GM21381 (cell line): ENCODE results near the gene ZNF526.
A peak's percentile ranks its signal among the peaks of the same experiment; 100 is the strongest.

ENCODE experiments used
- ATAC-seq: cut with Tn5 transposase; IDR thresholded peaks from one replicate; pipeline ENCODE4 v1.9.1; 2021; ENCODE audit warnings: mild to moderate bottlenecking, moderate library complexity; ENCODE audit not compliant: unreplicated experiment

Gene ZNF526

DNA sequence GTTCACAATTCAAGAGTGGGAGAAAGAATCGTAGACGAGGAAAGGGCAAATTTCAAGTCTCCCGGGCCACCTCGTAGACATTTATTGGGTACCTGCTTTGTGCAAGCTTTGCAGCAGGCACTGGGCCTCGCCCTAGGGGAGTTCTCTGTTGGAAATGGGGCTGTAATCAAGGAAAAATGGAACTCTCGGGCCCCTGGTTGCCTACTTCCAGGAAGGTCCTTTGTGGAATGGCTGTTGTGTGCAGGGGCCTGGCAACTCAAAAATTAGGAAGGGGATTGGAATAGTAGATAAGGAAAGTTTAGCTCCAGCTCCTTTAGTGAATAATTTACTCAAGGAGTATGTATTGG lies 612 bp downstream of the ZNF526 start:
- no peak for ATAC-seq

DNA sequence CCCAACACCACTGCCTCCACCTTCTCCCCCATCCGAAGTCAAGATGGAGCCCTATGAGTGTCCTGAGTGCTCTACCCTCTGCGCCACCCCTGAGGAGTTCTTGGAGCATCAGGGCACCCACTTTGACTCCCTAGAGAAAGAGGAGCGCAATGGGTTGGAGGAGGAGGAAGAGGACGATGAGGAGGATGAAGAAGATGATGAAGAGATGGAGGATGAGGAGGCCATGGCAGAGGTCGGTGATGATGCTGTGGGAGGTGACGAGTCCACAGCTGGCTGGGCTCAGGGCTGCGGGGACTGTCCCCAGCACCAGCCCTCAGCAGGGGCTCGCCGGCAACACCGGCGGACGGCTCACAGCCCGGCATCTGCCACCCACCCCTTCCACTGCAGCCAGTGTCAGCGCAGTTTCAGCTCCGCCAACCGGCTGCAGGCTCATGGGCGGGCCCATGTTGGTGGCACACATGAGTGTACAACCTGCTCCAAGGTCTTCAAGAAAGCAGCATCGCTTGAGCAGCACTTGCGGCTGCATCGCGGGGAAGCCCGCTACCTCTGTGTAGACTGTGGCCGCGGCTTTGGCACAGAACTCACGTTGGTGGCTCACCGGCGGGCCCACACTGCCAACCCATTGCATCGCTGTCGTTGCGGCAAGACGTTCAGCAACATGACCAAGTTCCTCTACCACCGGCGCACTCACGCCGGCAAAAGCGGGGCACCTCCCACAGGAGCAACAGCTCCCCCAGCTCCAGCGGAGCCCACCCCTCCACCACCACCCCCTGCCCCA lies 5.0 kb downstream of the ZNF526 start:
- no peak for ATAC-seq

- ATAC-seq: no peak
Observed at GRCh38 chr19:42225718-42226292, 5.7 kb downstream of the ZNF526 start.

GRCh38 chr19:42226886-42227285 lies 6.8 kb downstream of the ZNF526 start:
- ATAC-seq: no peak

DNA sequence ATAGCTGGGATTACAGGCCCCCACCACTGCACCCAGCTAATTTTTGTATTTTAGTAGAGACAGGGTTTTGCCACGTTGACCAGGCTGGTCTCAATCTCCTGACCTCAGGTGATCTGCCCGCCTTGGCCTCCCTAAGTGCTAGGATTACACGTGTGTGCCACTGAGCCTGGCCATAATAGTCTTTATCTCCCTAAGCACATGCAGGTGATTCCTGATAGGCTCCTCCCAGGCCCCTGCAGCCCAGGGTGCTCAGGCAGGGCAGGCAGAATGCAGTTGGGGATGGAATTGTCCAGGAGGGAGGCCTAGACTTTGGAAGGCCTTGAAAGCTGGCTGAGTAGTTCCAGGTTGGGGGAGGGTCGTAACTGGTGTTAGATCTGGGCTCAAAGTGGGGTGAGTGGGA lies 8.5 kb downstream of the ZNF526 start:
- no peak for ATAC-seq

DNA sequence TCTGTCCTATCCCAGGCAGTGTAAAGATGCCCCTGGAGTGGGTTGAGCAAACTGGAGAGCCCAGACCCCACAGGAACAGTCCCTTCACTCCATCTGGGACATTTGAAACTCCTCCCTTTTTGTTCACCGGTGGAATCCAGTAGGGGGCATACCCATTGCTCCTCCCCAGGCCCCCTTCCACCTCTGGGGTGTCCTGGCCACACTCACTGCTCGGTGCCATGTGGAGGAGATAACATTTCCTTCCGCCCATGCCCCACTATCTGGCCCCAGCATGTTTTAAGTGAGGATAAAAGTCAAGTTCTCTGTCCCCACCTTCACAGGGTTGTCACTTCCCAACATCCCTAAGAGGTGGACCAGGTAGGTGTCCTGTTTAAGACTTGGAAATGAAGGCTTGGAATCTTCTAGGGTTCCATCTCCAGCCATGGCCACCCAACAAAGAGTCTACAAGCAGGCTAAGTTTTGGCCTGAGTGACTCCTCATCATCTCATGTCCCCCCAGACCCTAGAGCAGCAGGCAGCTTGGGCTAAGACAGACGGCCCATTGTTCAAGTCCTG lies 9.3 kb downstream of the ZNF526 start:
- no peak for ATAC-seq

DNA sequence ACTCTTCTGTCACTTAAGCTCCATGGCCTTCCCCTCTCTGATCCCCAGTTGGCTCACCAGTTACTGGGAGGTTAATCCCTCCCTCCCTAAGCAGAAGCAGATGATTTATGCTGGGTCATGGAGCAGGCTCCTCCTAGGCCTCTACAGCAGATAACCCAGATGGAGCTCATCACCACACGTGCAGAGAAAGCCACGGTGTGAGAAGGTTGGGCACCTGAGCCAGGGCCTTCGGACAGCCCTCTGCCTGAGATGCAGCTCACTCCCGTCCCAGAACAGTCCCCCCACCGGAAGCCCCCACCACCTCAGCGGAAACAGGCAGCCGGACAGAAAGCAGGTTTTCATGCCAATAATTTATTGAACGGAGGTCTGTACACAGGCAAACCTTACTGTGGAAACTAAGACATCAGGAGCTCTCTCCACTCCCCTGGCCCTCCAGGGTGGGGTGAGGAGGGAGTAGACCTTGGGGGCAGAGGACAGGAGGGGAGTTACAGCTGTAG lies 9.8 kb downstream of the ZNF526 start:
- no peak for ATAC-seq

- no peak for ATAC-seq
Observed at GRCh38 chr19:42230571-42230970, 10.5 kb downstream of the ZNF526 start.

DNA sequence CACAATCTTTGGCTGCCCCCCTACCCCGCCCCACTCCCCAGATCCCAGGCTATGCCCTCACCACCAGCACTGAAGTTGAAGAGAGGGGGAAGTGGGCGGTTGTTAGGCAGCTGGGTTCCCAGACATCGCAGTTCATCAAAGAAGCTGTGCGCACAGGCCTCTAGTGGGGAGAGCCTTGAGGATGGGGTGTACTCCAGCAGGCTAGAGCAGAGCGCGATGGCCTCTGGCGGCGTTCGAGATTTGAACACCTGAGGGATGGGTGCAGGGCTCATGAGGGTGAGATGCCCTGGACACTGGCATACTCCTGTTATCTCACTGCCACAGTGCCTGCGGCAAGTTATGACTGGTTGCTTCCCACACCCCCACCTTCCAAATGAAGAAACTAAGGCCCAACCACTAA lies 12.3 kb downstream of the ZNF526 start:
- no peak for ATAC-seq

DNA sequence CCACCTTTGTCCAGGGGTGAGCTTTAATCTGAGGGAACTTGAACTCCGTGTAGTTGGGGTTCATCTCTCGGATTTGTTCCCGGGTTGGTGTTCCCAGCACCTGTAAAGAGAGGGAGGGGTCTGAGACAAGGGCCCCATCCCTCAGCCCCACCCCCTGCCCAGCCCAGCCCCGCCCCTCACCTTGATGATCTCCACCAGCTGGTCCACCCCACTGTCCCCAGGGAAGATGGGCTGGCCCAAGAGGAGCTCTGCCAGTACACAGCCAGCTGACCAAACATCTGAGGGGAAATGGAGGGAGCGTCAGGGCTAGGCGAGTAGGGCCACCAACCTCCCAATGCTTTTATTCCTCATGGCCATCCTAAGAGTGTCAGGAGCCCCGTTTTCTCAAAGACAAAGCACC lies 13.0 kb downstream of the ZNF526 start:
- ATAC-seq: no peak

GRCh38 chr19:42233678-42234292 lies 13.7 kb downstream of the ZNF526 start:
- no peak for ATAC-seq

DNA sequence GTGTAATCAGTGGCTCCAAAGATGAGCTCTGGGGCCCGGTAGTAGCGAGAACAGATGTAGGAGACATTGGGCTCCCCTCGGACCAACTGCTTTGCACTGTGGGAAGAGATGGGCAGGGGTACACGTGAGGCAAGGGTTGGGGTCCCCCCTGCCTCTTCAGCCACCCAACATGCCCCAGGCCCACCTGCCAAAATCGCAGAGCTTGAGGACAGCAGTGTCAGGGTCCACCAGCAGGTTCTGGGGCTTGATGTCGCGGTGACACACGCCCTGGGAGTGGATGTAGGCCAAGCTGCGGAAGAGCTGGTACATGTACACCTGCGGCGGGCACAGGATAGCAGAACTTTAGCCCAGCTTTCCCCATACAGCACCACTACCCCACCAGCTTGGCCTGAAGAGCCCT lies 14.3 kb downstream of the ZNF526 start:
- ATAC-seq: no peak

GRCh38 chr19:42235181-42235580 lies 15.1 kb downstream of the ZNF526 start:
- ATAC-seq: no peak

DNA sequence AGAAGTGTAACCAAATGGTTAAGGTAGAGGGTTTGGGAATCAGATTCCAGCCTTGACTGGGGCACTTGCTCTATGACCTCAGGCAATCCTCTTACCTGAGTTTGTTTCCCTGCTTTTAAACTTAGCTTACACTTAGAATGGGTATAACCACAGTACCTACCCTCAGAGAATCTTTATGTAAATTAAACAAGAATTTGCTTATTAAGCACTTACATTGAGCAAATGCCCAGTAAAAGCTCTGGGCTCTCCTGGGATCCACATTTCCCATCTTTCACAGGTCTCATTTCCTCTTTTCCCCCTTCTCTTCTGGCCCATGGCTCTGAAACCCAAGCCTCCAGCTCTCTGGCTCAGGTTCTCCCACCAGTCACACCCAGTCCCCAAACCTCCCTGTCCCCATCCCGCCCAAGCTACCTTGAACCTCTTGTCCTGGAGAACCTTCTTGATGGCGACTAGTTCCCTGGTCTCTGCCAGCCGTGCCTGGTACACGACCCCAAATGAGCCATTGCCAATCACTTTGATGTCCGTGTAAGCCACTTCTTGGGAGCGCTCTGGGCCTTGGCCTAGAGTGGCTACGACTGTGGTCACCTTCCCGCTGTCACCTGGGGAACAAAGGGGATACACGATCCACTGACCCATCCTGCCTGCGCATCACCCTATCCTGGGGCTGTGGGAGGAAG lies 19.6 kb downstream of the ZNF526 start:
- ATAC-seq: no peak

- no peak for ATAC-seq
Observed at GRCh38 chr19:42241279-42241678, 21.2 kb downstream of the ZNF526 start.

DNA sequence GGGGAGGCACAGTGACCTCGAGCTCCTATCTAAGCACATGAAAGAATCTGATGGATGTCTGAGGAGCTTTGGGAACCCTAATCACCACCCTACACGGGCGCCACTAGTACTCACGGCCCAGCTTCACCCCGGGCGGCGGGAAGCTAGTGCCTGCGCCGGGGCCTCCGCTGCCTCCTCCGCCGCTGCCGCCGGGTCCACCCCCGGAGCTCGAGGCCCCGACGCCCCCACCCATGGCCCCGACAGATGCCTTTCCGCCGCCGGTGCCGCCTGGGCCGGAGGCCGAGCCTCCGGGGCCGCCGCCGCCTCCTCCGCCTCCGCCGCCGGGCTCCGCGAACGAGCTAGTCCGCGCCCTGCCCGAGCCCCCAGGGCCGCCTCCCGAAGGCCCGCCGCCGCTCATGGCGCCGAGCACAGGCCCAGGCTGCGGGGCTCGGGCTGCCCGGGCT lies 22.0 kb downstream of the ZNF526 start:
- ATAC-seq: peak; percentile 3

DNA sequence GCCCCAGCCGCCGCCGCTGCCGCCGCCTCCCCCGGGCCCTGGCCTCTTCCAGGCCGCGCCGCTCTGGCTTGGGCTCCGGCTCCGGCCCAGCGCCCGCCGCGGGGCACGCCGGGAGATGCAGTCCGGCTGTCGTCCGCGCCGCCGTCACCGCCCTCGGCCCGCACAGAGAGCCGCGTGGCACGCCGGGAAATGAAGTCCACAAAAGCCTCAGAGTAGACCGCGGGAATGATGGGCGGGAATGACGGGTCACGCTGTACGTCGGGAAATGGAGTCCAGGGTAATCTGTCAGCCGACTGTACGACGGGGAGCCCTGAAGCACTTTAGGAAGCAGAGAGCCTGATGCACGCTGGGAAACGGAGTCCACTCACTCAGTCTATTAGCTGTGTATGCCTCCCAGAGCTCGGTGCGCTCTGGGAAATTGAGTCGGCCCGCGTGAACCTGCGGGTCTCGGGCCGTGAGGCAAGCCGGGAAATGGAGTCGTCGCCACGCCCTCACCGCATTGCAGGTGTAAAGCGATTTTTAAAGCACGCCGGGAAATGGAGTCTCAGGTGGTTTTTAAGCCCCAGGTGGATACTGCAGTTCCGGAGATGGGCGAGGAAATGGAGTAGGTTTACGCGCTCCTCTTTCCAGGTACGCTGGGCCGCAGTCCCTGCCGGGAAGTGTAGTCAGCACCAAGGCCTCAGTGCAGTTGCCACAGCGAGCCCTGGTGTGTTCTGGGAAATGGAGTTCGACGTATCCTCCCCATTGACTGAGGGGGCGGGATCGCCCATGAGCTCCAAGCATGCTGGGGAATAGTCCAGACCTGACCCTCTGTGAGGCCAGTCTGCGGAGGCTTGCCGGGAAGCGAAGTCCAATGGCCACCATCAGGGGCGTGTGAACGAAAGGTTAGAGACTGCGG lies 22.6 kb downstream of the ZNF526 start, which contains the start of gene GSK3A:
Gene GSK3A, minus strand, starts transcription at position 91 of the 898 bp plus-strand sequence. CDS start 137 bp downstream, outside the sequence.
- peak; percentile 58 for ATAC-seq

DNA sequence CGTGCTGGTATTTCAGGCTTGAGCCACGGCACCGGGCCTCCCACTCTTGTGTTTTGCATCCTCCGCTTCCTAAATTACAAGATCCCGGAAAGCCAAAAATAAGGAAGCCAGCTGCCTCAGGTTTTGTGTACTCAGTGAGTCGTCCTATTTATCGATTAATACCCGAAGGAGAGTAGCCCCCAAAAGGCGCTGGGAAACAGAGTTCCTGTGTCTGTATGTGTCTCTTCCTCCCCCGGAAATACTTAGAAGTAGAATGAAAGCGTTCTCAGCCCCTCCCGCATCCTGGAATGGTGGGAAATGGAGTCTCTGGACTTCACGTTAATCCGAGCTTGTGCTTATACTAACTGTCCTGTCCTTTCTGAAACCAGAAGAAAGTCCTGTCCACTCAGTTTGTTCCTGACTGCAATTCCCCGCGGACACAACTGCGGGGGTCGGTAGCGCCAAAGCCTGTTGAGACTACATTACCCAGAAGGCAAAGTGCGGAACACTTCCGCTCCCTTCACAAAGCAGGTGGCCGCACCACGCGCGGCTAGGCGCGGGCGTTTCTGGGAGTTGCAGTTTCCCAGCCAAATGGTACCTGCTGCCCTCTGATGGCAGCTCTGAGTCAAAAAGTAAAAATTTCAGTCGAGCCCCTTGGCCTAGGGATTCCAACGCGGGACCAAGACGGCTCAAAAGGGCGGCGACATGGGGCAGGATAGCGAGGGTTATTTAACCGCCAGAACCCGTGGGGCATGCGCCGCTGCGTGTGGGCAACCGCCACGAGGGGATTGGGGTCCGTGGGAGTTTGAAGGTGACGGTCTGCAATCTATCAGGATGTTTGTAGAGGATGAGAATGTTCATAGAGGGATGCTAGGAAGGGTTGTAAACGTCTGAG lies 24.5 kb downstream of the ZNF526 start:
- ATAC-seq: peak; percentile 39

GRCh38 chr19:42245231-42245630 lies 25.1 kb downstream of the ZNF526 start:
- no peak for ATAC-seq
